Panc1 (cell line): Measurements from ENCODE around the gene CCDC40. TPM values are rescaled to one million over a fixed set of nuclear protein-coding genes. Genes with fewer than 3 reads are reported as not detected.

Experiments
- ATAC-seq: fragments of 200-7000 bp; cut with Tn5 transposase; 2 replicates; pipeline ENCODE4 v1.9.1; 2020; ENCODE audit warnings: mild to moderate bottlenecking, moderate library complexity
- BruUV-seq: library from RNA; stranded (reverse); fragments of 400-500 nt; replicated peaks from 2 replicates; lab custom pipeline; 2021; lab: Mats Ljungman, UMichigan
- CTCF ChIA-PET: fragments of 300-600 bp; sonication (Branson Sonifier 250); formaldehyde crosslinking; loops from one replicate; lab custom pipeline; 2022; ENCODE audit warnings: antibody characterized with exemption; lab: Charles Lee
- POLR2A ChIA-PET: fragments of 300-600 bp; sonication (Branson Sonifier 250); formaldehyde crosslinking; loops from one replicate; lab custom pipeline; 2022; ENCODE audit warnings: antibody characterized with exemption; lab: Charles Lee
- DNase-seq: peaks from one replicate; pipeline ENCODE4 v3.0.0-alpha.2; 2010; ENCODE audit warnings: low read depth, low spot score
- H3K27ac ChIP-seq: 2 replicates; pipeline ENCODE4 v1.5.1; 2011; ENCODE audit warnings: mild to moderate bottlenecking, low read length, inconsistent platforms
- H3K27me3 ChIP-seq: fragments of 200-500 bp; sonication (Bioruptor generic); 2 replicates; pipeline ENCODE4 v1.6.0; 2014; ENCODE audit warnings: low read length, inconsistent platforms; ENCODE audit not compliant: control insufficient read depth, insufficient read depth
- H3K36me3 ChIP-seq: fragments of 200-500 bp; sonication (Bioruptor generic); 2 replicates; pipeline ENCODE4 v1.5.1; 2014; ENCODE audit warnings: inconsistent platforms, mild to moderate bottlenecking, low read length, moderate library complexity; ENCODE audit not compliant: control insufficient read depth, insufficient read depth
- H3K4me1 ChIP-seq: 2 replicates; pipeline ENCODE4 v1.5.1; 2011; ENCODE audit warnings: inconsistent platforms, mild to moderate bottlenecking, low read length, moderate library complexity; ENCODE audit not compliant: control insufficient read depth, insufficient read depth
- H3K4me3 ChIP-seq, 2 experiments: 2 replicates each; pipeline ENCODE4 v1.5.1; 2011 to 2012; ENCODE audit warnings: low read depth in 2 of 2, low read length in 2 of 2, mild to moderate bottlenecking in 2 of 2, inconsistent platforms in 1 of 2, moderate library complexity in 1 of 2
- H3K9me3 ChIP-seq: fragments of 200-500 bp; sonication (Bioruptor generic); 2 replicates; pipeline ENCODE4 v1.5.1; 2014; ENCODE audit warnings: low read depth, mild to moderate bottlenecking, inconsistent platforms, low read length, moderate library complexity; ENCODE audit not compliant: control insufficient read depth, insufficient read depth
- CTCF ChIP-seq: fragments of 450-650 bp; IDR thresholded peaks from 2 replicates; pipeline ENCODE4 v1.5.1; 2017; ENCODE audit warnings: mild to moderate bottlenecking
- POLR2AphosphoS5 ChIP-seq: IDR thresholded peaks from 2 replicates; pipeline ENCODE4 v1.6.1; 2012; ENCODE audit warnings: mild to moderate bottlenecking, low read depth, low read length, moderate library complexity
- SIN3A ChIP-seq: IDR thresholded peaks from 2 replicates; pipeline ENCODE4 v1.6.1; 2012; ENCODE audit warnings: low read depth, mild to moderate bottlenecking, low read length, moderate library complexity, borderline replicate concordance; ENCODE audit not compliant: insufficient read depth
- TCF7L2 ChIP-seq: IDR thresholded peaks from 2 replicates; pipeline ENCODE4 v1.6.1; 2011; ENCODE audit warnings: mild to moderate bottlenecking, low read depth, low read length, inconsistent platforms
- in situ Hi-C: cut with HindIII; loops from 2 replicates; pipeline ENCODE4 v1.10.0; 2016; ENCODE audit warnings: low sequenced_read_pairs, low pct_unique_long_range_greater_than_20kb
- intact Hi-C: fragments of 100-400 bp; cut with micrococcal nuclease; formaldehyde crosslinking; loops from one replicate; pipeline ENCODE4 v1.10.0; 2022; ENCODE audit not compliant: unreplicated experiment
- total RNA-seq: library from RNA; stranded (reverse); gene quantifications from one replicate; pipeline ENCODE4 v1.2.1, GENCODE V29; 2021; ENCODE audit not compliant: unreplicated experiment
- TF ChIP-seq, protein P1 (sequence below), 2 experiments: IDR thresholded peaks; 2 replicates each; pipeline ENCODE4 v1.6.1; 2011 to 2012; ENCODE audit warnings: low read depth in 2 of 2, control low read depth in 1 of 2, low read length in 1 of 2, mild to moderate bottlenecking in 1 of 2, moderate library complexity in 1 of 2; ENCODE audit not compliant: insufficient read depth in 1 of 2

CCDC40 gene
- total RNA-seq, 1 experiment from 2014 or later, result 18.0 TPM

GRCh38 chr17:80000136-80000535 is 36.3 kb upstream of the CCDC40 start:
- in situ Hi-C loops (no loop called here), intact Hi-C loops (no loop called here)
- 0 out of 2 replicates have a peak, but pooled peaks cover 9% of the 10 kb centered on the region for H3K4me1 ChIP-seq
- H3K36me3 ChIP-seq, result no peaks in the 10 kb centered on the region
- H3K9me3 ChIP-seq, result no peaks in the 10 kb centered on the region
- DNase-seq, result no peak
- TF ChIP-seq TCF7L2 (no peak), POLR2AphosphoS5 (no peak), CTCF (no peak), SIN3A (no peak)
- TF ChIP-seq, protein P1, sequence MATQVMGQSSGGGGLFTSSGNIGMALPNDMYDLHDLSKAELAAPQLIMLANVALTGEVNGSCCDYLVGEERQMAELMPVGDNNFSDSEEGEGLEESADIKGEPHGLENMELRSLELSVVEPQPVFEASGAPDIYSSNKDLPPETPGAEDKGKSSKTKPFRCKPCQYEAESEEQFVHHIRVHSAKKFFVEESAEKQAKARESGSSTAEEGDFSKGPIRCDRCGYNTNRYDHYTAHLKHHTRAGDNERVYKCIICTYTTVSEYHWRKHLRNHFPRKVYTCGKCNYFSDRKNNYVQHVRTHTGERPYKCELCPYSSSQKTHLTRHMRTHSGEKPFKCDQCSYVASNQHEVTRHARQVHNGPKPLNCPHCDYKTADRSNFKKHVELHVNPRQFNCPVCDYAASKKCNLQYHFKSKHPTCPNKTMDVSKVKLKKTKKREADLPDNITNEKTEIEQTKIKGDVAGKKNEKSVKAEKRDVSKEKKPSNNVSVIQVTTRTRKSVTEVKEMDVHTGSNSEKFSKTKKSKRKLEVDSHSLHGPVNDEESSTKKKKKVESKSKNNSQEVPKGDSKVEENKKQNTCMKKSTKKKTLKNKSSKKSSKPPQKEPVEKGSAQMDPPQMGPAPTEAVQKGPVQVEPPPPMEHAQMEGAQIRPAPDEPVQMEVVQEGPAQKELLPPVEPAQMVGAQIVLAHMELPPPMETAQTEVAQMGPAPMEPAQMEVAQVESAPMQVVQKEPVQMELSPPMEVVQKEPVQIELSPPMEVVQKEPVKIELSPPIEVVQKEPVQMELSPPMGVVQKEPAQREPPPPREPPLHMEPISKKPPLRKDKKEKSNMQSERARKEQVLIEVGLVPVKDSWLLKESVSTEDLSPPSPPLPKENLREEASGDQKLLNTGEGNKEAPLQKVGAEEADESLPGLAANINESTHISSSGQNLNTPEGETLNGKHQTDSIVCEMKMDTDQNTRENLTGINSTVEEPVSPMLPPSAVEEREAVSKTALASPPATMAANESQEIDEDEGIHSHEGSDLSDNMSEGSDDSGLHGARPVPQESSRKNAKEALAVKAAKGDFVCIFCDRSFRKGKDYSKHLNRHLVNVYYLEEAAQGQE (IDR thresholded peaks at IDR 0.05; ENCODE audit: insufficient read depth in 1 of 2, low read depth in 2 of 2, low read length in 1 of 2), result no peak
- no peak overlapping the region for H3K27ac ChIP-seq
- no TSS peak for BruUV-seq
- H3K4me3 ChIP-seq, result no peak overlapping the region
- H3K27me3 ChIP-seq, result no peaks in the 10 kb centered on the region
- CTCF ChIA-PET, result interaction anchor here (0.9 kb wide), 1 partner anchor 8 kb away, joined by 3 read pairs; no protein-coding TSS in a partner anchor
- POLR2A ChIA-PET, result no interaction called here
- ATAC-seq, result no peak

GRCh38 chr17:80000981-80001775 is 35.3 kb upstream of the CCDC40 start:
- no TSS peak for BruUV-seq
- ChIA-PET POLR2A (interaction anchor here (0.6 kb wide), 1 partner anchor 1829 kb away, joined by 6 read pairs; no protein-coding TSS in a partner anchor), CTCF (no interaction called here)
- Histone ChIP-seq H3K4me3 (no peak overlapping the region), H3K27ac (no peak overlapping the region), H3K36me3 (no peaks in the 10 kb centered on the region), H3K9me3 (no peaks in the 10 kb centered on the region), H3K27me3 (no peaks in the 10 kb centered on the region), H3K4me1 (0 out of 2 replicates have a peak, but pooled peaks cover 9% of the 10 kb centered on the region)
- ATAC-seq, result no peak
- in situ Hi-C loops, result no loop called here
- no peak for DNase-seq
- TF ChIP-seq, protein P1 (IDR thresholded peaks at IDR 0.05; ENCODE audit: insufficient read depth in 1 of 2, low read depth in 2 of 2, low read length in 1 of 2), result no peak
- TF ChIP-seq CTCF (no peak), POLR2AphosphoS5 (no peak), SIN3A (no peak), TCF7L2 (no peak)
- intact Hi-C loops, result no loop called here
